Islet precursor cell (in vitro differentiated cells): Measurements from ENCODE around the gene P2RY6.
"Not testable (repeated sequence)": the region's sequence is repeated elsewhere in the genome, so short reads cannot be mapped to it uniquely, and the experiment has no call there.

Experiments
- DNase-seq: peaks from one replicate; pipeline ENCODE4 v3.0.0-alpha.2; 2018

Gene P2RY6

DNA sequence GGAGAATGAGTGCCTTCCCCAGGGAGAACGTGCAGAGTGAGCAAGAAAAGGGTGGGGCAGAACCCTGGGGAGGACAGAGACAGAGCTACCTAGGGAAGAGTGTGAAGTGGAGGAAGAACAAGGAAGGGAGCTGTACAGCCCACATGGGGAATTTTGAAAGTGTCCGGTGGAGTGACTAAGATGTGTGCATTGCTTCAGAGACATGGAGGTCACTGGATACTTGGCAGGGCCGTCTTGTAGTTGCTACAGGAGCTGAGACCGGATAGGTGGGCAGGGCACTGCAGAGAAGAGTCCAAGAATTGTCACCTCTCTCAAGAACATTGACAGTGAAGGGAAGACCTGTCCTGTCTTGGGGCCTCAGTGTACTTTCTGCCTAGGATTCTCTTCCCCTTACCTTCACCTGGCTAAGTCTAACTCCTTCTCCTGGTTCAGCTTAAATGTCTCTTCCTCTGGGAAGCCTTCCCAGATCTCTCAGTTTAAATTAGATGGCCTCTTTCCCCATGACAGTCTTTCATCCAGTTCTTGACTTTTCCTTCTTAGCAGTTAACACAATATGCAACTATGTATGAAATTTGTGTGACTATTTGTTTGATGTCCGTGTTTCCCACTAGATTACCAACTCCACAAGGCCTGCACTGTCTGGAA lies 9.2 kb upstream of the P2RY6 start:
- peak; percentile 49 for DNase-seq

DNA sequence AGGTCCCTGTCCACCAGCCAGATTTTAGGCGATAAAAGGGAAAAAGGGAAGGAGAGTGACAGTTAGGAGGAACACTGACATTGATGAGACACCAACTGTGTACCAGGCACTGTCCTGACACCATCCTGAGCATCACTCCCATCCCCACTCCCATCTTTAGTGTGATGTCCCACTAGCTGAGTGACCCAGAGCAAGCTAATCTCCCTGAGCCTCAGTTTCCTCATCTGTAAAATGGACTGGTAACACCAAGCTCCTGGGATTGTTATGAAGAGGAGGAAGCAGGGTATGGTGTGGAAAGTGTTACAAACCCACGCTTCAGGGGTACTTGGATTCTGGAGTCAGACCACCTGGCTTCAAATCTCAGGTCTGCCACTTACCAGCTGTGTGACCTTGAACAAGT lies 8.5 kb upstream of the P2RY6 start:
- DNase-seq, result no peak

DNA sequence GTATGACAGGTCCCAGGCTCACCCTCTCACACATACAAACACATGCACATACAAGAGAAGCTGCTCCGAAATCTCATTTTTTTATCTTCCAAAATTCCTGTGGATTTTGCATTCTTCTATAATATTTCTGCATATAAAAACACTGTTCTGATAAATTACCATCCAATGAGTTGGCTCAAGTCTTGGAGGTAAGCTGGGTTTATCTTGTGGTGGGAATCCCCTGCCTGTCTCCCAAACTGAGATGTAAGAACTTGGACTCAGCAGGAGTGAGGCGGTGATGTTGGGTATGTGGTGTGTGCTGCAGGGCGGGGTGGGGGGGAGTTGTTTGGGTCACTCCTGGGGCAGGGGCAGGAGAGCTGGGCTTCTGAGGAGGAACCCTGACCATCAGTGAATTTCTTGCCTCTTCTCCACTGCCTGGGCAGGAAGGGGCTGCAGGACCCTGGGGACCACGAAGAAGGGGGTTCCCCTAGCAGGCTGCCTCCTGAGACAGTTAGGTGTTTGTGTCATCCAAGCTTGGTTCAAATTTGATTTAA lies 6.8 kb upstream of the P2RY6 start:
- DNase-seq, result peak; percentile 33

DNA sequence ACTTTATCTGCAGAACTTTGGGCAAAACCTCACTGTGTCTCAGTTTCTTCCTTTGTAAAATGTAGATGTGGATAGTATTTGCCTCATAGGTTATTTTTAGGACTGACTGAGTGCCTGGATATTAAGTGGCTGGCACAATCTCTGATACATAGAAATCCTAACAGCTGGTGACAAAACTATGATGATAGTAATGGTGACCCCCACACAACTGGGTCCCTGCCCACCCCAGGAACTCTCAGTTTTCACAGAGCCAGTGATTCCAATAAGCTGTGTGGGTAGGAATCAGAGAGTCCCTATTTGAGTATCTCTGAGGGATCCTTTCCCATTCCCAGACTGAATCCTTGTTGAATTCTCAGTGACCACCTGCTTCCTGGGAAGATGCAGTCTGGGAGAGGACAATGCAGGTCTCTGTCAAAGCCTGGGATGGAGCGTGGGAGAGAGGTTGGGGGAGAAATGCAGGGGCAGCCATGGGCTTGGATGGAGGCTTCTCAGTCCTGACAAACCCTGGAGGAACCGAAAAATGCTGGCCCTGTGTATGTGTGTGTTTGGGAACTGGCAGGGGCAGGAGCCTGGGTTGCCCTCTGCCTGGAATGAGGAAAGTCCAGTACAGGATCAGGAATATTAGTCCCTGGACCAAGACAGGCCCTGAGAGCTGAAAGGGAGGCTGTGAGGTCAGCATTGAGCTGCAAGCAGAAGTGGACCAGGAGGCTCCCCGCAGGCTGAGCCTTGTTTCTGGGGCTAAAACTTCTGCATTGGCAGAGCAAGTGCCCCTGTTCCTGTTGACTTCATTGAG lies 6.1 kb upstream of the P2RY6 start:
- peak; percentile 62 for DNase-seq

DNA sequence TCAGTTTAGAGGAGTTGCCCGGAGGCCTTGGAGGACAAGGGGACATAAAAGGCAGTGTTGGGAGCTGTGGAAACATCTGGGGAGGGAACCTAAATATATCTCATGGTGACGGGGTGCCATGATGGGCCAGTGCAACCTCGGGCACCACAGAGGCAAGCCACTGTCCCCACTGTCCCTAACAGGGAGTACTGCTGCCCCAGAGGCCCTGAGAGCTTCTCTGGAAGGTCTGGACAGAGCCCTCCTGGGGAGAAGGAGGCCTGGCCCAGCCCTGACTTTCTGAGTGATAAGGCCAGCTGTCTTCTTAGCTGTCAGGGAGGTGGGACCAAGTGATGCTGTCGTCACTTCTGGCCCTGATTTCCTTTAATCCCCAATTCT lies 5.5 kb upstream of the P2RY6 start:
- peak; percentile 46 for DNase-seq

DNA sequence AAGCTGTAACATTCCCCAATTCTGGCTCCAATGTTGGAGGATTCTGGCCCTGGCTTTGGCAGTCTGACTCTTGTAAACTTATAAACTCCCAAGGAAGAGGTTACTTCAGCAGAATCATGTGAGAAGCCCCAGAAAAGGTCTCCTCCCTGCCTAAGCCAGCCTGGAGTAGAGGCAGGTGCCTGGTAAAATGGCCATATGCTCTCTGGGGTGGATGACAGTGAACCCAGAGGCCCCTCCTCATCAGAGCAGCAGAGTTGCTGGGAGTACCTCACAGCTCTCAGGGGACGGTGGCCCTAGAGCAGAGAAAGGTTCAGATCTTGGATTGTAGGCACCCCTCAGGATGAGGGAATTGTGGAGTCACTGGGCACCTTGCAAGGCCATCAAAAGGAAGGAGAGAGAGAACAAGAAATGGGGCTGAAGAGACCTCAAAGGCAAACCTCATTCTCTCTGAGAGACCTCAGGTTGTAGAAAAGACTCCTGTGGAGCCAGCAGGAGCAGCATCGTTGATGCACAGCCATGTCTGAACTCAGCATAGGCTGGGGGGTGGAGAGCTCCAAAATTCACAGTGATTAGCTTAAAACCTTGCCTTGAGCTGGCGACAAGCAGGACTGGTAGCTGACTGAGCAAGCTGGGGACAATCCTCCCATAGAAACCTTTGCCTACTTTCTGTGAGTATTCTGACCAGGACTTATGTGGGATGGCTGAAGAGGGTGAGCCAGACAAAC lies 4.9 kb upstream of the P2RY6 start:
- no peak for DNase-seq

DNA sequence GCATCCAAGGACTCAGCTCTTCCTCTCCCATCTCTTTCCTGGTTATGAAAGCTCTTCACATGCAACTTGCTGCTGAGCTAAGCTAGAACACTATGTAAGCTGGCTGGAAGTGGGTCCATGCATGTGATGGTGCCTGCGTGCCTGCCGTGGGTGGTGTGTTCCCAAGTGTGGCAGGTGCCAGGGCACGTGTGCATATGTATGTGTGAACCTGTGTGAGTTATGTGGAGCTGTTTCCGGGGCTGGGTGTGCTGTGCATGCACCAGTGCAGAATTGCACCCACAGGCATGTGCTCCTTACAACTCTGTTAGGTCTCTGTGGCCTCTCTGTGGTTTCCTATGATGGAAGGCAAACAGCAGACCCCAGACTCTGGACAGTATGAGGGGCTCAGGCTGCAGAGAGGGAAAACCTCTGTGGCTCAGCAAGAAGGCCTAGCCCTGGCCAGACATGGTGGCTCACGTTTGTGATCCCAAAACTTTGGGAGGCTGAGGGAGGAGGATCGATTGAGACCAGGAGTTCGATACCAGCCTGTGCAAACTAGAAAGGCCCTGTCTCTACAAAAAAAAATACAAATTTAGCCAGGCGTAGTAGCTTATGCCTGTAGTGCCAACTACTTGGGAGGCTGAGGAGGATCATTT lies 4.1 kb upstream of the P2RY6 start:
- peak; percentile 33 for DNase-seq

DNA sequence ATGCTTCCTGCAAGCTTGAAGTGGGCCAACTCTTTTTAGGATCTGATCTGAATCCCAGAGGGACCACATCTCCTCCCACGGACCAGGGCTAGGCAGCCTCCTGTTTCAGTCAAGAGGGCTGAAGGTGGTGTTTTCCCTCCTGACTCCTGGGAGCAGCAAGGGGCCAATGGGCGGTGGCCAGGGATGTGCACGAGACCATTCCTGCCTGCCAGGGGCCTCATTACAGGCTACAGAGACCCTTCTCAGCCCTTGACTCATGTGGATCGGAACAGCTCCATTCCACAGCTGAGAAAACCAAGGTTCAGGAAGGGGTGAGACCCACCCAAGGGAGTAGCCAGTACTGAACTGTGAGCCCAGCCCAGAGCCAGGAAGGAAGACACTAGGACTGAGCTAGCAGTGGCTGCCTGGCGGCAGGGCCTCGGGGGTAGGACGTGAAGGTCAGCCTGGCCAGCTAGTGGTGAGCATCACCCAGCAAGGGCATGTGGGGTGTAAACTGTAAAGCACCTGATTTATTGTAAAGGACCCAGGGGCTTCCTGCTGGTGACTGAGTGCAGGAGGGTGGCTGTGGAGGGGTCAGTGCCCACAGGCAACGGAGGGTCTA lies 3.4 kb upstream of the P2RY6 start:
- peak; percentile 54 for DNase-seq

DNA sequence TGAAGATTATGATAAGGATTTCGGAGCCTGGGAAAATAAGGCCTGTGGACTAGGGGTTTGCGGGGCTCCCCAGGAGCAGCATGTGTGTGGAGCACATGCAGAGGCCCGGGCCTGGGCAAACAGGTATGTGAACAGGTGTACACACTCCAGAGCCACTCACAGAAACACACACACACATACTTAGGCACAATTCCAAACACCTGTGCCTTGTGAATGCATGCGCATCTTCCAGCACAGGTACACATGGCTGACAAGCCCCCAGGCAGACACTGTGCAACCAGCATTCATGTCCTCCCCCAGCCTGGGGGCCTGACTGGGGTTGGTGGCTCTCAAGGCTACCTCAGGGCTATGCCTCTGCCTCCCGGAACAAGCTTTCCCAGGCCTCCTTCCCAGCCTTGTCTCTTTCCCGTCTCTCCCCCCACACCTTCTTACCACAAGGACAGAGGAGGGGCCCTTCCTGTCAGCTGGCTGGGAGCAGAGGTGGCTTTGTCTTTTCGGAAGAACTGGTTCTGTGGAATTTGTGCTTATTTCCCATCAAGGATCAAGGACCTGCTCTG lies 2.6 kb upstream of the P2RY6 start:
- DNase-seq, result peak; percentile 99

DNA sequence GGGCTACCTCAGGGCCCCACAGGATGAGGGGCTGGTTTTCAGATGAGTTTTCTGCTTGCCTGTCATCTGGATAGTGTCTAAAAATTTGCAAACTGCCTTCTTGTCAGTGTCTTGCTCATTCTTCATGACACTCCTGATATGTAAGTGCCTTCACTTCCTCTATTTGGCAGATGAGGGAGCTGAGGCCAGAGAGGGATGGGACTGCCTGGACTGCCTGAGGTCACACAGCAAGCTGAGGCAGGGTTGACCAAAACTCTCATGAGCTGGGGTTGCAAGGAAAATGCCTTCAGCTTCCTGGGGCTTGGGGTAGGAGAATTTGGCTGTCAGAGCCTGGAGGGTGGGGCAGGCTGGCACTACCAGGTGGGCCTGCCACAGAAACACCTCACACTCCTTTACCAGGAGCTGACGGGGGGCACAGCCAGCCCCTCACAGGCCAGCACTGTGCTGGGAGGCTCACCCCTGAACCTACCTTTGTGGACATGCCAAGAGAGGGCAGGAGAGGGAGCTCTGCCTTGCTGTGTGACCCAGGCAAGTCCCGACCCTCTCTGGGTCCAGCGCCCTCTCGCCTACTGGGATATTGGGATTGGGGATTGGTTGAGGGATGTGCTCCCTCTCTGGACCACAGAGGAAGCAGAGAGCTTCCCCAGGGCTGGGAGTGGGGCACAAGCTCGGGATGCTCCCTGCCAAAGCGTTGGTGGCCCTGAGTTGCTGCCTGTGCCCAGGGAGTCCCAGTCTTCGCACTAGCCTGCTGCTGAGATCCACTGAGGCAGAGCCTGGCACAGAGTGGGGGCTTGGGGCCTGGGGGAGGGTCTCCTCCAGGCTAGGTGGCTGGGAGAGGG lies 1.9 kb upstream of the P2RY6 start:
- peak; percentile 72 for DNase-seq

DNA sequence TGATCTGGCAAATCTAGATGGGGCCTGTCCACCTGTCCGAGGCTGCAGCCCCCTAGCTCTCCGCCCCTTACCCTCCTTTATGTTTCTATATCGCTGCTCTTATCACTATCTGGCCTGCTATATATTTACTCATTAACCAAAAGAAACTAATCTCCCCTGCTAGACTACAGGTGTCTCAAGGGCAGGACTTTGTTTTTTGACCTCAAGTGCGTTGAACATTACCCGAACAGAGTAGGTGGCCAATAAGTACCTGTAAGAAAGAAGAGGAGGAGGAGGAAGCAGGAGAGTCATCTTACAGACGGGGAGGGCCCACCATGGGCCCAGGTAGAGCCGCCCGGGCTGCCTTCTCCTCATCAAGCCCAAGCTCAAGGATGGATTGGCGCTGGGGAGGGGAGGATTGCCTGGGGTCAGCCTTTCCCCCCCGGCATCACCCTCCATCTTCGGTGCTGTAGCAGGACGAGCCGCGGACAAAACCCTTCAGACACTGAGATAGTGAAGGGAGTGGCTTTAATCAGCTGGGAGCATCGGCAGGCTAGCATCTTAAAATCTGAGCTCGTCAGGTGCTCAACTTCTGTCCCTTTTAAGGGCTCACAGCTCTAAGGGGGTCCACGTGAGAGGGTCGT lies 1.2 kb upstream of the P2RY6 start:
- peak; percentile 66 for DNase-seq

DNA sequence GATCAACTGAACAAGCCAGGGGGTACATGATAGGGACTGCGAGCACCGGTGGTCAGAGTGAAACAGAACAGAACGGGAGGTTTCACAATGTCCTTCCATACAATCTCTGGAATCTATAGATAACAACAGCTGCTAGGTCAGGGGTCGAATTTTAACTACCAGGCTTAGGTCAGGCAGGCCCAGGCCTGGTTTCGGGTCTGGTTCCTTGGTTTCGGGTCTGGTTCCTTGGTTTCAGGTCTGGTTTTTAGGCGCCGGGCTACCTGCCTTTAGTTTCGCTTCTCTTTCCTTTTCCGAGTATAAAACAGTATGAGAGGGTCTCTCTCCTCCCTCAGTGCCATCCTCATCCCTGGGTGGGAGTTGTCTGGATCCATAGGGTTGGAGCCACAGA lies 666 bp upstream of the P2RY6 start:
- not testable (repeated sequence) for DNase-seq

DNA sequence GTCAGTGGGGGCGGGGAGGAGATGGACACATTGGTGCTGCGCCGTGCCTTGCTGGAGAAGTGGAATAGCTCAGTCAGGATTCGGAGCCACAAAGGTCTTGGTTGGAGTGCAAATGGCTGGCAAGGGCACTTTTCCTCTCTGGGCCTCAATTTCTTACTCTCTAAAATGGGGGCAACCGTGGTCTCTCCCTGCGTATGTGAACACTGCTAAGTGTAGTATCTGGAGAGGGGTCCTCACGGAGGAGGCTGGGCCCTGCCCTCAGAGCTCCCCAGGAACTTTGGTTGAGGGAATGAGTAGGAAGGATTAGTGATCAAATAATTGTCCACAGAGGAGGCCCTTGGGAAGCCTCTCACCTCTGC lies 521 bp downstream of the P2RY6 start:
- no peak for DNase-seq

DNA sequence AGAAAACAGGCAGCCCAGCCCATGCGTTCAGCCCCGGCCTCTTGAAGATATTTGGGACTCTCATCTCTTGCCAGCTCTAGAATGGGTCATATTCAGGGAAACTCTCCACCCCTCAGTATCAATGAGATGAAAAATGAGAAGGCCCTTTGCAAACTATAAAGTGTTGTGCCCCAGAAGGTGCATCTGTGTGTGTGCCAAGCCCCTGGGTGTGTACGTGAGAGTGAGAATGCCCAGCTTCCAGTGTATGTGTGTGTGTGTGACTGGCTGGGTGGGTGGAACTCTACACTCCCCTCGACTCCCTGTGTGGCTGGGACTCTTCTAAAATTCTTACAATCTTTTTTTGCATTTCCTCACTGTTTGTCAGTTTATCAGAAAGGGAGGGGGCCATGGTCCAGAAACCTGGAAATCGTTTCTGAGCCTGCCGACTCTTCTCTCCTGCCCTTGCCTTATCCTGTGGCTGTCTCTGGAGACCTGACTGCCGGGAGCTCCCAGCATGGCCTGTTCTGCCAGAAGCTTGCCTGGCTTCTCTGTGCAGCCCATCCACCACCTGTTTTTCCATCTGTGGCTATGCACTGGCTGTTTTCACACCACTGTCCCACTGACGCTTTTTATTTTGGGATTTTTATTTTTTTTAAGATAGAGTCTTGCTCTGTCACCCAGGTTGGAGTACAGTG lies 1.2 kb downstream of the P2RY6 start:
- peak; percentile 57 for DNase-seq

DNA sequence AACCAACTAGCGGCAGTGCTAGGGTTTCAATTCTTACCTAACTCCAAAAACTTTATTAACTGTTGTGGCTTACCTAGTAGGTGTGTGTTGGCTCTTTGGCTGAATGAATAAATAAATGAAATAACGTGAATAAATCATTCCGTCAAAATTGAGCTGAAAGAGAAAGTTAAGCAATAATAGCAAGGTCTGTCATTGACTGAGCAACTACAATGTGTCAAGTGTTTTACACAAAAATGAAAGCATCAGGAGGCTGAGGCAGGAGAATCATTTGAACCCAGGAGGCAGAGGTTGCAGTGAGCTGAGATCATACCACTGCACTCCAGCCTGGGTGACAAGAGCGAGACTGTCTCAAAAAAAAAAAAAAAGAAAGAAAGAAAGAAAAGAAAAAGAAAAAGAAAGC lies 2.1 kb downstream of the P2RY6 start:
- DNase-seq, result not testable (repeated sequence)

DNA sequence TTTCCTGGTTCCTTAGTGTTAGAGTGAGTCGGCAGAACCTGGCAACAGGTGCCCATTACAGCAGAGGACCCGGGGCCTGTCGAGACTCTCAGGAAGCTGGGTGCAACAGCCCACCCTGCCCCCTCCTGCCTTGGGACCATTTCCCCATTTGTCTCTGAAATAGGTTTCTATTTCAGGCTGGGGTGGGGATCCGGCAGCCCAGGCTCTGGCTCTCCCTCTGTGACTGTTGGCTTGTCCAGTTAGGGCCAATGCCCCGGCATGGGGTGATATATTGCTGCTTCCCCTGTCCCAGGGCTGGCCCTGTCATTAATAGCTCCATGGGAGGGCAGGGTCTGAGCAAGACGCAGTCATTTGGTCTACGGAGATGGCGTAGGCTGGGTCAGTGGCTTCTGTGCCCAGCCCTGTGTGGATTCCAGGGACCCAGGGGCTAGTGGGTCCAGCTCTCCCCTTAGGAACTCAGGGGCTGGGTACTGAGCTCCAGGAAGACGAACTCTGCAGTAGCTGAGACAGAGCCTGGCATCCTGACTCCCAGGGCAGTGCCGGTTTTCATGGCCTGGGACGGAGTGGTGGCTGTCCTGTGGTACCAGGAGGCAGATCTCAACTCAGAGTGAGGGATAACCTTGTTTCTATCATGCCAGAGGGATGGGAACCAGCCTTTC lies 2.7 kb downstream of the P2RY6 start:
- peak; percentile 58 for DNase-seq

DNA sequence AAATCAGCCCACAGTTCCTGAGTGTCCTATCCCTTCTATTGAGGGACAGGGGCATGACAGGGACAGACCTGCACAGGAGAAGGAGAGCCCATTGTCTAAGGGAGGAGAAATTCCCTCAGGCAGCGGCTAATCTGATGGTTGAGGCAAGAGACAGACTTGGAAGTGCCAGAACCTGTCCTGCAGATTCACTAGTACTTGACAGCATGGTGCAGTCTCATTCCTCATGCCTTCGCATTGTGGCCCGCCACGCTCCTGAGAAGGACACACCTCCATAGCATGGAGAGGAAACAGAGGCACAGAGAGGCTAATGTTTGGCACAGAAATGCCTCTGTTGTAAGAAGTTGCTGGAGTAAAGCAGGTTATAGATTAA lies 3.2 kb downstream of the P2RY6 start:
- DNase-seq, result peak; percentile 92

DNA sequence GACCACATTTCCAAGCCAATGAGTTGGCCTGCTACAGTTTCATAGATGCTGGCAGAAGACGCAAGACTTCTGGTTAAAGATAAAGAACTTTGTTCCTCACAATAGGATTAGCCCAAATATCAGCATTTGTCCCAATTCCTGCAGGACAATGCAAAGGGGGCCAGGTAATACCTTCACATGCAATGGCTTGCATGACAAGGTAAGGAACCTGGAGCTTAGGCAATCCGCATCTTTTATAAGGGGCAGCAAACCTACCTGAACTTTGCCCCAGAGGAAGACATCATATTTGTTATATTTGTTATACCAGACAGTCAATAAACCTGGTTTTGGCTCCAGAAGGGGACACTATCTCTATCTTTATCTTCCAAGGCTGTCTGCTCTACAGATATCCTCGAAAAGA lies 5.3 kb downstream of the P2RY6 start:
- DNase-seq, result peak; percentile 42

DNA sequence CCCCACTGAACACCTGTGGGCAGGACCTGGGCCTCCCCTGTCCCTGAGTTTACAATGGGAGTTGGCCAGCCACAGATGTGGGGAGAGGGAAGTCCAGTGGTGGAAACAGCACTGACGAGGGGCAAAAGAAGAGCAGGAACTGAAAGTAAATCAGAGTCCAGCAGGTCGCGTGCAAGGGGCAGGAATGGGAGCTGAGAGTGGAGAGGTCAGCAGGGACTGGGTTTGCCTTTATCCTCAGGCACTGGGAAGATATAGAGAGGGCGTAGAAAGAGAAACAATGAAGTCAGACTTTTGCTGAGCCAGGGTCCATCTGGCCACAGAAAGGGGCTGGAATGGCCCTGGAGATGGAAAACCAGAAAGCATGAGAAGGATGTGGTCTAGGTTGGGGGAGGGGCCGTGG lies 8.5 kb downstream of the P2RY6 start:
- no peak for DNase-seq

DNA sequence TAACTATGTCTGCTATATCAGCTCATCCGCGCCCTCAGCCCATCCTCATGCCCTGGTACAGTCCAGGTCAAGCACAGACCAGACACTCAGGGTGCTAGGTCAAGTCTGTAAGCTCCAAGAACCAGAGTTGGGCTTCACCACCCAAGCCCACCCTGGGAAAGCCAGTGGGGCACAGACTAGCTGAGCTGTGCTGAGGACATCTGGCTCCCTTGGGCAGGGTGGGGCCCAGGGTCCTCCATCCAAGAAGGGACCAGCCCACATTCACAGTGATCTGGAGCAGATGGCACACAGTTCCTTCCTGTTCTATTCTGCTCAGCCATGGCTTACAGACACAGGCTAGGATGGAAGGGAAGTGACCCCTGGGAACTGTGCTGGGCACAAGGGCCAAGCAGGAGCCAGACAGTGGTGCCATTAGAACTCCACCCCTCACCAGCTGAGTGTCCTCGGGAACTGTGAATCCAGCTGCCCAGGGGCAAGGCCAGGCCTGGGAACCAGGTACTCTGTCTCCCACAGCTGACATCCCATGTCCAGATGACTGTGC lies 9.1 kb downstream of the P2RY6 start:
- no peak for DNase-seq
